Activated T-cell treated with anti-CD3 and anti-CD28 coated beads for 24 hours (primary cell): Measurements from ENCODE around the gene THYN1.
"Not testable (repeated sequence)": the region's sequence is repeated elsewhere in the genome, so short reads cannot be mapped to it uniquely, and the experiment has no call there.

Experiments used
- DNase-seq: peaks from one replicate; pipeline ENCODE4 v3.0.0-alpha.2; 2020; ENCODE audit warnings: low read depth

The THYN1 gene

DNA sequence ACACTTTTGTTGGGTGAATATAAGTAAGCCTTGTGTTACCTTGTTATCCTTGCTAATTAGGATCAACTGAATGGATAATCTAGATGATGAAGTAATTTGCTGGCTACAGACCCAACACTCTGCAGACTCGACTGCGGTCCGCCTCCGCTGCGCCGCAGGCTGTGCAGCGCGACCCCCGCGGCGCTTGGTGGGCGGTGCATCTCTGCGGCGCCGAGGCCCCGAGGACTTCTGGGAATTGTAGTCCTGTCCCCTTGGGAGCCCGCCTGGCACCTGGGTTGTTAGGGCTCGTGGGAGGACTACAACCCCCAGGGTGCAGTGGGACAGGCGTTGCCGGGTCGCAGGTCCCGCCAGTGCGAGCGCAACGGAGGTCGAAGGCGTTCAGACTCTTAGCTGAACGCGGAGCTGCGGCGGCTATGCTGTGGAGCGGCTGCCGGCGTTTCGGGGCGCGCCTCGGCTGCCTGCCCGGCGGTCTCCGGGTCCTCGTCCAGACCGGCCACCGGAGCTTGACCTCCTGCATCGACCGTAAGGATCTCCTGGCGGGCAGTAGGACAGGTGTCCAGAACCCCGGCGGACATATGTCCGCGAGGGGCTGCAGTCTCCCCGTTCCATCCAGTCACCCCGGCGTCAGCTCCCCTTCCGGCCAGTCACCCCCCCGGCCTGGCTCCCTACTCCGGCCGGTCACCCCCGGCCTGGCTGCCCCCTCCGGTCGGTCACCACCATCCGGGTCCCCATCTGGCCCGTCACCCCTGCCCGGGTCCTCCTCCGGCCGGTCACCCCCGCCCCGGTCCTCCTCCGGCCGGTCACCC is at the start of gene THYN1, which contains the start of gene ACAD8:
TSS of gene THYN1 (minus strand) at position 165 of the 806 bp plus-strand sequence. CDS start 470 bp downstream, outside the sequence.
TSS of gene ACAD8 (plus strand) at position 381 of the 806 bp plus-strand sequence. CDS start at position 414, 33 bp downstream.
- DNase-seq, result peak; percentile 93

GRCh38 chr11:134294664-134295063 is 41.5 kb upstream of the THYN1 start:
- DNase-seq, result no peak

DNA sequence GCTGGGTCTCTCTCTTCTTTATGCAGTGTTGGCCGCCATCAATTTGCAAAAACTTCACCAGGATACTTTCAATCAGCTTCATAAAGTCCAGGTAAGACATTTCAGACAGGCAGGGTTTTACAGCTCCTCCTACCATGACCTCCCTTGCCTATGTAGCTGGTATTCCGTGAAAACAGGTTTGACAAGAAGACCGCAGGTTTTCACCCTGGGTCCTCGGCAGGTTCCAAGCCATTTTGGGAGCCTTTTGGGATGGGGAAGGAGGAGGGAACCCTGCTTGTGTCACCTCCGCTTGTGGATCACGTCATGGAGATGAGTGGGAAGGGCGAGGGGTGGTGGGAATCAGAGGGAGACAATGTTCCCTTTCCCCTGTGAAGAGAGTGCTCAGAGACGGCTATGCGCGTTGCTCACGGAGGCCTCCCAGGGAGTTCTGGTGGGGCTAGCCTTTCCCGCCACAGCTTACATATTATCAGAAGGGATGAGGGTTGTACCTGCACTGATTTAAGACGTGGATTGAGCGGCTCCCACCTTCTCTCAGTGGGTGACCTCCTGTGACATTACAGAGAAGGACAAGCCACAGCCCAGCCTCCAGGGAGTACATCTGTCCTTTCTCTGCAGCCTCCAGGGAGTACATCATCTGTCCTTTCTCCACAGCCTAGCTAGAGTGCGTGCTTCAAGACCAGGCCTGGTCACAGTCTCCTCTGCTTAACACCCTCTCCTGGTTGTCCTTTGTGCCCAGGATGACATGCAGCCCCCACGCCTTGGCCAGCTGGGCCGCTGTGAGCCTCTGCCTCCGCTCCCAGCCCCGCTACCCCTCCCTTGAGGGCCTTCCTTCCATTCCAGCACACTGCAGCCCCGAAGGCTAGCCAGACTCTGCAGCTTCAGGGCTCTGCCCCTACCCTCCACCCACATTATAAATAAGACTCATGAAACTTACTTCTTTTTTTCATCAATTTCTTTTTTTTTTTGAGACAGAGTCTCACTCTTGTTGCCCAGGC is 40.3 kb upstream of the THYN1 start:
- DNase-seq, result no peak

DNA sequence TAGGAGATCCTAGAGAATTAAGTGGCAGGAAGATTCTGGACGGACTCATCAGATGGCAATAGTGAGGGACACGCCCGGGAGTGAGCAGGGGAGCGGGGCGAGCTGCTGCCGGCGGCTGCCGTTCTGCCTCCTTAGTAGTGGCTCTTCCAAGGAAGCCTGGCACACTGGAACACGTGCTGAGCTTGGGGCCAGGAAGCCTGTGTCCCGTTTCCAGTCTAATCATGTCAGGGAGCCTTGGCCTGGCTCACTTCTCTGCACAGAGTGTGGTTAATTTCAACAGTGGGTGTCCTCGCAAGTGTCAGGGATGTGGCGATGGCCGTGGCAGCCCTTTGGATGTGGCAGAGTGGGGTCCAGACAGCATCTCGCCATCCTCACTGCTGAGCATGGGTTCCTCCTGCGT is 39.5 kb upstream of the THYN1 start:
- no peak for DNase-seq

DNA sequence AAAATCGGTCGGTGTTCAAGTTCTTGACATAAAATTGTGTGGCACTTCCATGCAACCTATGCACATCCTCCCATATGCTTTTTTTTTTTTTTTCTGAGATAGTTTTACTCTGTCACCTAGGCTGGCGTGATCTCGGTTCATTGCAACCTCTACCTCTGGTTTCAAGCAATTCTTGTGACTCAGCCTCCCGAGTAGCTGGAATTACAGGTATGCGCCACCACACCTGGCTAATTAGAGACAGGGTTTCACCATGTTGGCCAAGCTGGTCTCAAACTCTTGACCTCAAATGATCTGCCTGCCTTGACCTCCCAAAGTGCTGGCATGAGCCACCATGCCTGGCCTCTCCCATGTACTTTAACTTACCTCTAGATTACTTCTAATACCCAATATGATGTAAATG is 38.0 kb upstream of the THYN1 start:
- no peak for DNase-seq

- no peak for DNase-seq
Measured at GRCh38 chr11:134290646-134291045, 37.5 kb upstream of the THYN1 start.

DNA sequence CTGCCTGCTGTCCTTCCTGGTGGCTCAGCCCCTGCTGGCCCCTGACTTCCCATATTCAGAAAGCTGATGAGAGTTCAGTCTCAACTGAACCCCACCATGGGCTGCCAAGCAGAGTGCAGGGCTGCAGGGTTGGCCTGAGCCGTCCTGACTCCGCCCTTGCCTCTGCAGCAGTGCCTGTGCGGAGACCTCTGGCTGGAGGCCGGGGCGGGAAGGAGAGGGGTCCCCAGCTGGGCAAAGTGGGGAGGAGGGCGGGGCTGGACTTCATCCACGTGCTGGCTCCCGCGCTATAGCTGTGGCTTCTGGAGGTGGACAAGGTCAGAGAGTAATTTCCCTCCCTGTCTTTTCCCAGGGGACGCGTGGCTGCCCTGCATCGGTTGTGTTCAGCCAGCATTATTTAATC is 36.6 kb upstream of the THYN1 start:
- no peak for DNase-seq

DNA sequence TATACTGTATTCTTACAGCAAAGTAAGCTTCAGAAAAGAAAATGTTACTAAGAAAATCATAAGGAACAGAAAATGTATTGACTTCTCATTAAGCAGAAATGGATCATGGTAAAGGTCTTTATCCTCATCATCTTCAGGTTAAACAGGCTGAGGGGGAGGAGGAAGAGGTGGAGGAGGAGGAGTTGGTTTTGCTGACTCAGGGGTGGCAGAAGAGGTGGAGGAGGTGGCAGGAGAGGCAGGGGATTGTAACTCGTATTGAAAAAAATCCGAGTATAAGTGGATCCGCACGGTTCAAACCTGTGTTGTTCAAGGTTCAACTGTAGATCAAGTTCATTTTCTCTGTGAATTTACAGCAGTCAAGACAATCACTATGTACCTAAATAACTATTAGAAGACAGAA is 36.0 kb upstream of the THYN1 start:
- DNase-seq, result no peak

- DNase-seq, result no peak
Measured at GRCh38 chr11:134288486-134288885, 35.3 kb upstream of the THYN1 start.

GRCh38 chr11:134287561-134287960 is 34.4 kb upstream of the THYN1 start:
- DNase-seq, result no peak

DNA sequence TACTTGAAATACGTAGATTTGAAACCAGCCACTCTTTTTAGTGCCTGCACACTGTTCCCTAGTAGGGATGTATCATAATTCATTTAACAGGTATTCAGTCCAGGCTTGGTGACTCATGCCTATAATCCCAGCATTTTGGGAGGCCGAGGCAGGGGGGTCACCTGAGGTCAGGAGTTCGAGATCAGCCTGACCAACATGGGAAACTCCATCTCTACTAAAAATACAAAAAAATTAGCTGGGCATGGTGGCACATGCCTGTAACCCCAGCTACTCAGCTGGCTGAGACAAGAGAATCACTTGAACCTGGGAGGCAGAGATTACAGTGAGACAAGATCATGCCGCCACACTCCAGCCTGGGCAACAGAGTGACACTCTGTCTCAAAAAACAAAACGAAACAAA is 31.2 kb upstream of the THYN1 start:
- not testable (repeated sequence) for DNase-seq

DNA sequence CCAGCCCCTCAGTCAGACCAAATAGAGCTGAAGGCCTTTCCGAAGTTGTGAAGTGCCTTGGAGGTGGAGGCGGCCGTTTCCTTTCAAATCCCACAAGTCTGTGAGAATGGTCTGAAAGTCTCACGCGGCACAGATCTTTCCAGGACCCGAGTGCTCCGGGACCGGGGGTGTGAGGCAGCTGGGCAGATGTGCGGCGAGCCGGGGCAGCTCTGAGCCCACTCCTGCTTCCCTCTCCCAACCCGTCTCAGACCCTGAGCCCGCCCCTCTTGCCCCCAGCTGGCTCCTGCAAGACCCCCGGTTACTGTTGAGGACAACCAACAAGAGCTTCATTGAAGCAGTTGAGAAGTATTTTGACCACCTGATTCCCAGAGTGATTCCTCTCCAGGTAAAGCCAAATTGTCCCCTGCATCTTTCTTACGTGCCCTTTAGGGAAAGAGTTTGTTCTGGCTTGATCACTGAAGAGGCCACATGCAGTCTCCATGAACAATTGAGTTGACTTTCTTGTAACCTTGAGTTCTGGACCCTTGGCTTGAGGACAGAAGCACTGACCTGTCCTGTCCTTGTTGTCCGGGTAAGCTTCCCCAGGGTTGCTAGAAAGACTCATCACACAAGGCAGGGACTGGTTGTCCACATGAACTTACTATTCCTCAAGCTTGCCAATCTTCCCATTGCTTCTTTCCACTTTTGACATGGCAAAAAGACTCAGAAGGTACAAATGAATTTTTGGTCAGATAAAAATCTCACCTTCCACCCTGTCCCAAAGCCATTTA is 30.5 kb upstream of the THYN1 start:
- DNase-seq, result no peak

GRCh38 chr11:134282121-134283045 is 29.2 kb upstream of the THYN1 start:
- DNase-seq, result no peak

GRCh38 chr11:134281635-134282034 is 28.5 kb upstream of the THYN1 start:
- DNase-seq, result not testable (repeated sequence)

DNA sequence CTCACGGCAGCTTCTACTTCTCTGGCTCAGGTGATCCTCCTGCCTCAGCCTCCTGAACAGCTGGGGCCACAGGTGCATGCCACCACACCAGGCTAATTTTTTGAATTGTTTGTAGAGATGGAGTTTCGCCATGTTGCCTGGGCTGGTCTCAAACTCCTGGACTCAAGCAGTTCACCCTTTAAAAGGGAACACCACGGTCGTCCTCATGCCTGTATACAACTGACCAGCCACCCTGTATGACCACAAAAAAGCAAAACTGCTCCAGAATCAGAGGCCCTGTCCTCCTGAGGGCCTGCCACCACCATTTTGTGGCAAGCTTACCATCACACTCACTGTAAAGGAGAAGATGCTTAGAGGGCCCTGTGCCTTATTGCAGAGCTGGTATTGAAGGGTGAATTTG is 25.2 kb upstream of the THYN1 start:
- no peak for DNase-seq

DNA sequence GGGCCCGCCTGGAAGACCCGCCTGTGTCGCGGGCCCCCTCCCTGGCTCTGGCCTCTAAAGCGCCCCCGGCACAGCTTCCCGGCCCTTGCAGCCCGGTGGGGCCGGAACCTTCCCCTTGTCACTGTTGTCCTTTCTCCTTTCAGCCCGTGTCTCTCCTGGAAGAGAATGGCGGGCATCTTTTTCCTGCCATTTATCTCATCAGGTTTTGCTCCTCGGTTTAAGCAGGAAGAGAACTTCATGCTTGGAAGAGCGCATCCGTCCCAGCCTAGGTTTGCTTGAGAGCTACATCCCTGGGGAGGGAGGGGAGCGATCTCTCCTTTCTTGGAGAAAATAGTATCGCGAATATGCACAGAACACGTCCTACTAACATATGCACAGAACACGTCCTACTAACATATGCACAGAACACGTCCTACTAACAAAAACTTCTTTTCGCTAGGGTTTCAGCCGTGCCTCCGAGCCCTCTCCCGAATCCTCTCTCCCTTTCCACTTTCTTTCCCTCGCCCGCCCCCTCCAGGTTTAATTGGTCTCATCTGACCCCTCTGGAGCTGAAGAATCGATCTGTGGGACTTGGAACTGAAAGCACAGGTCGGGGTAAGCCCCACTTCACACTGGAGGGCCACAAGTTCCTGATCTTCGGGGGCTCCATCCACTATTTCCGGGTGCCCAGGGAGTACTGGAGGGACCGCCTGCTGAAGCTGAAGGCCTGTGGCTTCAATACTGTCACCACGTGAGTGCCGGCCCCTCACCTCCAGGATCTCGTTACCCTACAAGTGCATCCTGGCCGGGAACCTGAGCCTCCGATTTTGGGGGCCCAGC is 24.2 kb upstream of the THYN1 start:
- no peak for DNase-seq

DNA sequence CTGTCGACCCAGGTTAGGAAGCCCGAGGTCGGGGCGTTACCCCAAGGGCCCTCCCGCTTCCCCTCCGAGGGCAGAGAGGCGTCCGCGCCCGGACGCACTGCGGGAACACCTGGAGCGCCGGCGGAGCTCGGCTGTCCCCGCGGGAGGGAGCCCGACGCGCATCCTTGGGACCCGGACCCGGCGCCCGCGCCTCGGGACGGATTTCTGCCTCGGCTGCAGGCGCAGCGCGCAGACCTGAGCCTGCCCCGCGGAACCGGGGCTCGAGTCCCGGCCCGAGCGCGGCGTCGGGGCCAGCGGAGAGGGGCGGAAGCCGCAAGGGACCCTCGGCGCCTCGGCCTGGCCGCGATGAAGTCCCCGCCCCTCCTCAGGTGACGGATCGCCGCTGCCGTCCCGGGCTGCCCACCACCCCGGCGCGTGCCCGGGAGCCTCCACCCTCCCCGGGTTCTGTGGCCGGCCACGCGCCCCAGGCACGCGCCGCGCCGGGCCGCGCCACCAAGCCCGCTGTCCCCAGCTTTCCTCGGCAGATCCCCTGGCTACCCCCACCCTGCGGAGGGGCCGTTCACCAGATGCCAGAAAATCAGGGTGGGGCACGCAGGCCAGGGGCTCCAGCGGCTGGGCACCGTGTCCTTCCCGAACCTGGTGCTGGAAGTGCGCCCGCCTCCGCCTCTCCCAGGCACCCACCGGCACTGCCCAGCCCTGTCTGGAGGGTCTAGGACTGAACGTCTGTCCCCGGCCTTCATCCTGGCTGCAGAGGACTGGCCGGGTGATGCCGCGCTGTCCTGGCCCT is 23.4 kb upstream of the THYN1 start:
- DNase-seq, result no peak

GRCh38 chr11:134275534-134276395 is 22.6 kb upstream of the THYN1 start, which contains the start of gene GLB1L3:
GLB1L3 (plus strand) TSS chr11:134276379; CDS start chr11:134276741, 362 bp downstream.
- DNase-seq, result peak; percentile 72
